Ovary (tissue), 3 donors: Measurements from ENCODE around the gene P2RX2.

Experiments
- EP300 ChIP-seq: sonication (generic); formaldehyde crosslinking; IDR thresholded peaks from one replicate; pipeline ENCODE4 v1.6.1; 2017; ENCODE audit warnings: antibody characterized with exemption
- POLR2A ChIP-seq: fragments of 450-650 bp; IDR thresholded peaks from one replicate; pipeline ENCODE4 v1.6.1; 2017; ENCODE audit warnings: antibody characterized with exemption, mild to moderate bottlenecking, moderate library complexity
- TF ChIP-seq, protein P1 (sequence below), 3 donors: fragments of 450-650 bp in 2 of 3; fragments of 200-600 bp in 1 of 3; IDR thresholded peaks; one replicate each; pipeline versions ENCODE4 v1.5.1 to v1.8.0; 2016 to 2022; ENCODE audit warnings: antibody characterized with exemption in 3 of 3, mild to moderate bottlenecking in 1 of 3
- donor health status: DM: no; HTN: no; CAD: no.

DNA sequence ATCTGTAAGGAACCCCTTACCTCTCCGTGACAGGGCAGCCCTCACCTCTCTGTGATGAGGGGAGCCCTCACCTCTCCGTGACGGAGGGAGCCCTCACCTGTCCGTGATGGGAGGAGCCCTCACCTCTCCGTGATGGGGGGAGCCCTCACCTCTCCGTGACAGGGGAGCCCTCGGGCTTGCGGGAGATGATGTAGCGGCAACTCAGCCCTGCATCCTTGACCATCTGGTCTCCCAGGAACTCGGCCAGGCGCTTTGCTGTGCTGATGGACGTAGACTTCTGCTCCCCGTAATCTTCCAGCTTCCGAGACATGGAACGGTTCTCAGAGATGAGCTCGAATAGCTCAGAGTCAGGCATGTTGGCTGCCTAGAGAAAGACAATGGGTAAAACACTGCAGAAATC lies 40.6 kb downstream of the P2RX2 start:
- TF ChIP-seq, protein P1, sequence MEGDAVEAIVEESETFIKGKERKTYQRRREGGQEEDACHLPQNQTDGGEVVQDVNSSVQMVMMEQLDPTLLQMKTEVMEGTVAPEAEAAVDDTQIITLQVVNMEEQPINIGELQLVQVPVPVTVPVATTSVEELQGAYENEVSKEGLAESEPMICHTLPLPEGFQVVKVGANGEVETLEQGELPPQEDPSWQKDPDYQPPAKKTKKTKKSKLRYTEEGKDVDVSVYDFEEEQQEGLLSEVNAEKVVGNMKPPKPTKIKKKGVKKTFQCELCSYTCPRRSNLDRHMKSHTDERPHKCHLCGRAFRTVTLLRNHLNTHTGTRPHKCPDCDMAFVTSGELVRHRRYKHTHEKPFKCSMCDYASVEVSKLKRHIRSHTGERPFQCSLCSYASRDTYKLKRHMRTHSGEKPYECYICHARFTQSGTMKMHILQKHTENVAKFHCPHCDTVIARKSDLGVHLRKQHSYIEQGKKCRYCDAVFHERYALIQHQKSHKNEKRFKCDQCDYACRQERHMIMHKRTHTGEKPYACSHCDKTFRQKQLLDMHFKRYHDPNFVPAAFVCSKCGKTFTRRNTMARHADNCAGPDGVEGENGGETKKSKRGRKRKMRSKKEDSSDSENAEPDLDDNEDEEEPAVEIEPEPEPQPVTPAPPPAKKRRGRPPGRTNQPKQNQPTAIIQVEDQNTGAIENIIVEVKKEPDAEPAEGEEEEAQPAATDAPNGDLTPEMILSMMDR (IDR thresholded peaks at IDR 0.05) = no peak
- TF ChIP-seq POLR2A = no peak
- no peak for TF ChIP-seq EP300
